Measurements from ENCODE around the gene FBXW8.

The FBXW8 gene

GRCh38 chr12:116950628-116951325 lies 40.0 kb downstream of the FBXW8 start:
- H3K27me3 Mint-ChIP-seq: no peaks in the 10 kb centered on the region
- H3K4me1 Mint-ChIP-seq (ENCODE audit: low read depth): peaks cover 2% of the 10 kb centered on the region
- H3K4me3 Mint-ChIP-seq: no peak overlapping the region
- H3K27ac Mint-ChIP-seq: no peak overlapping the region
- H3K36me3 Mint-ChIP-seq: peaks cover 23% of the 10 kb centered on the region
- no peaks in the 10 kb centered on the region for H3K9me3 Mint-ChIP-seq (ENCODE audit: low read depth)

- Mint-ChIP-seq H3K36me3 (peaks cover 5% of the 10 kb centered on the region), H3K27me3 (no peaks in the 10 kb centered on the region), H3K4me1 (ENCODE audit: low read depth) (peaks cover 4% of the 10 kb centered on the region), H3K27ac (no peak overlapping the region), H3K9me3 (ENCODE audit: low read depth) (no peaks in the 10 kb centered on the region), H3K4me3 (no peak overlapping the region)
These were observed 44.1 kb downstream of the FBXW8 start for GRCh38 chr12:116954710-116955381.

DNA sequence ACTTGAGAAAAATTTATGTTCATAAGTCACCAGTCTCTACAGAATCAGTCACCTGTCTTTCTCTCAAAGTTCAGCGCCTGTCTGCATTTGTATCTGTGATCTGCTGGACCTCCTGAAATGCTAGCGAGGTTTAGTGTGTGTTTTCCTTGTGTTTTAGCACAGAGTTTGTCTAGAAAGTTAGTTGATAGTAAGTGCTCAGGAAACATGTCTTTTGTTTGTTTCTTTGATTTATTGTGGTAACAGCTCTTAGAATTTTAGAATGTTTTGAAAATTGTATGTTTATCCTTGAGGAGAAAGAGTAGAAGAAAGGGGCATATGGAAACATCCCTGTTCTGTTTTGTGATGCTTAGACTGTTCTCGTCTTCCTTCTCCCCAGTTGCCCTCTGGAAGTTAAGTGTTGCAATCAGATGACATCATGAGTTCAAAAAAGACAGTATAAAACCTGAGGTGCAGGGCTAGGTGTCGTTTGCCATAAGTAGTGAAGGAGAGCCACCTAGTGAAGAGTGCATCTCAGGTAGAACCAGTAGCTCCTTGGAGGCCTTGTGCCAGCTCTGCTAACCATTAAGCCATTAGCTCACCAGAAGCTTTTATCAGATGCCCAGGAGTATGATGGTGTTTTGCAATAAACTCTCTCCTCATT lies 44.8 kb downstream of the FBXW8 start:
- peaks cover 3% of the 10 kb centered on the region for H3K36me3 Mint-ChIP-seq
- H3K4me3 Mint-ChIP-seq: no peak overlapping the region
- H3K27me3 Mint-ChIP-seq: no peaks in the 10 kb centered on the region
- H3K27ac Mint-ChIP-seq: no peak overlapping the region
- H3K4me1 Mint-ChIP-seq (ENCODE audit: low read depth): peaks cover 10% of the 10 kb centered on the region
- H3K9me3 Mint-ChIP-seq (ENCODE audit: low read depth): no peaks in the 10 kb centered on the region

DNA sequence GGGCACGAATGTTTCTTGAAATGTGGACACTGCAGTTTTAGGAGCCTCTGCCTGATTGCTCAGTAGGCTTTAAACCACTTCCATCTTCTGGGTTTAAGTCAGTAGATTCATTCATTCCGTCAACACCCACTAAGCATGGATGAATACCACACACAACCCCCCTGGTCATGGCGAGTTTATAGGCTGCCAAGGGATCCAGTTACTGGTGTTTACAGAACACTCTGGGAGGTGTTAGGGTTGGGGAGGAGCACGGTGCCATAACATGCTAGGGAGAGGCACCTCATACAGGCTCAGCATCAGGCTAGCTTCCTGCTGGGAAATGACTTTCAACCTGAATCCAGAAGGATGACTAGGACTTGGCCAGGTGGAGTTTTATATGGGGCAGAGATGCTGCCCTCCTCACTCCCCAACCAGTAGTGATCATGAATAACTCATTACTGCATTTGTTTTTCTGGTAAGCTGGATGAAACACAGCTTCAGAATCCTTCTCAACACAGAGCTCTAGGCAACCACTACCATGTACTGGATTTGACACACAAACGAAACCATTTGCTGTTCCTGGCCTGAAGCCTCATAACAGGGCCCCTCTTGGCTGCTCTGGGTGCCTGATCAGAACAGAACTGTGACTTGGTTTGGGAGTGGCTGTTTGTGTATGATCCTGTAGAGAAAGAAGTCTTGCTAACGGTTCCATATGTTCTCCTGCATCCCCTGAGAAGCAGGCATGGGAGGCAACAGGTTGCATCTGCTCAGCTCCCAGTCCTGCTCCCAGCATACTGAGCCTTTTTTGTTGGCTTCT lies 47.9 kb downstream of the FBXW8 start:
- H3K4me1 Mint-ChIP-seq (ENCODE audit: low read depth): peaks cover 20% of the 10 kb centered on the region
- H3K27ac Mint-ChIP-seq: no peak overlapping the region
- no peak overlapping the region for H3K4me3 Mint-ChIP-seq
- no peaks in the 10 kb centered on the region for H3K27me3 Mint-ChIP-seq
- no peaks in the 10 kb centered on the region for H3K9me3 Mint-ChIP-seq (ENCODE audit: low read depth)
- H3K36me3 Mint-ChIP-seq: no peaks in the 10 kb centered on the region

DNA sequence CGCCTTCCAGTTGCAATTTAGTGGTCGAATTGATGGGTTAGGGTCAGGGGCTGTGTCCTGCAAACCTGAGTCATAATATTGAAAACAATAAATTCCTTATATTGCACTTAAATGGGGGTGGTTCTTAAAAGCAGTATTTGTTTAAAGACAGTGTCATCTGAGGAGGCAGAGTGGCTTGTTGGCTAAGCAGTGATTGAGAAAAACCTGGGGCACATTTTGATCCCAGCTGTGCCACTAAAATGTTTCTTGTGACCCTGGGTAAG lies 48.4 kb downstream of the FBXW8 start:
- no peak overlapping the region for H3K27ac Mint-ChIP-seq

DNA sequence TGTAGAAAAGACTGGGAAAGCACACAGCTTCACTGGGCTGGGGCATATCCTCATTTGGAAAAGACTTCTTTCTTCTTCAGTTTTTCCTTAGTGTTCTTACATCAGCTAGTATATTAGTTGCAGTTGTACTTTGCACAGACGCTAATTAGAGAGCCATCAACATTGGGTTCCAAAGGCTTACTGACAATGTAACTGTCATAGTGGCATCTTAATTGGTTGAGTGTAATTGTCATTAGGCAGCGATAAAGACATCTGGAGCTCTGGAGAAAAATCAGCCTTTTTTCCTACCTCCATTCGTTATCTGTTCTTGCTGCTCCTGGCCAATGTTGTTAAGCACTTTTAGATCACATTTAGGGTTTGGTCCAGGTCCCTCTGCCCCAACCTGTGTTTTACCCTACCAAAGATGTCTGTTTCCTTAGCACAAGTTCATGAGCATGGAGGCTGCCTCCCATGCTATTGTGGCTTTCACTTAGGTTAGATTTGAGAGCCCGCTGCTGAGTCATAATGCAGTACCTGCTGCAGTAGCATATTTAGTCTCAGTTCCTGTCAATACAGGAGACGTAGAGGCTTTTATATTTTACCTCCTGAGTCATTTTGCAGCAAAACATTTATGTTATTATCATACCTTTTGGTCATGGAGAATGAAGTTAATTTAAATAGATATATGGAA lies 49.2 kb downstream of the FBXW8 start:
- Mint-ChIP-seq H3K36me3 (no peaks in the 10 kb centered on the region), H3K4me1 (ENCODE audit: low read depth) (peaks cover 20% of the 10 kb centered on the region), H3K9me3 (ENCODE audit: low read depth) (no peaks in the 10 kb centered on the region), H3K4me3 (no peak overlapping the region), H3K27me3 (no peaks in the 10 kb centered on the region), H3K27ac (peak overlapping the region; percentile 16)

More for the DNA sequence above, 48.4 kb downstream of the FBXW8 start:
- H3K27me3 Mint-ChIP-seq: no peaks in the 10 kb centered on the region
- no peaks in the 10 kb centered on the region for H3K9me3 Mint-ChIP-seq (ENCODE audit: low read depth)
- H3K36me3 Mint-ChIP-seq: no peaks in the 10 kb centered on the region
- no peak overlapping the region for H3K4me3 Mint-ChIP-seq
- peaks cover 20% of the 10 kb centered on the region for H3K4me1 Mint-ChIP-seq (ENCODE audit: low read depth)

DNA sequence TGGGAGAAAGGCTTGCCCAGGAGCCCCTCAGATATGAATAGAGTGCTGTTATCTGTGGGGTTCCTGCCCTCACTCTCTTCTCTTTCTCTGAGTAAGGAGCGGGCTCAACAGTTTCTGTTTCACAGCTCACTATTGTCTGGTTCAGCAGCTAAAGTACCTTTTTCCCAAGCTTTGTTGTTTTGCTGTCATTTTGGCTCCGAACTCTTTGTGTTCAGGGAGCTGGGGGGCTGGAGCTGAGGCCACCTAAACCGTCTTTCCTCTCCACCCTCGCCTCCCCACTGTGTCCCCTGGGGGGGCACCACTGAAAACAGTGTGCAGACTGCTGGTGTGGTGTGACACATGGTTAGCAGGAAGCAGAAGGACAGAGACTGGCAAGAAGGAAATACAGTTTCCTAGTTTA lies 51.4 kb downstream of the FBXW8 start:
- Mint-ChIP-seq H3K4me1 (ENCODE audit: low read depth) (peaks cover 18% of the 10 kb centered on the region), H3K27ac (no peak overlapping the region), H3K9me3 (ENCODE audit: low read depth) (no peaks in the 10 kb centered on the region), H3K4me3 (no peak overlapping the region), H3K27me3 (no peaks in the 10 kb centered on the region), H3K36me3 (peaks cover 5% of the 10 kb centered on the region)

- peaks cover 18% of the 10 kb centered on the region for H3K4me1 Mint-ChIP-seq (ENCODE audit: low read depth)
- H3K4me3 Mint-ChIP-seq: no peak overlapping the region
- H3K36me3 Mint-ChIP-seq: peaks cover 6% of the 10 kb centered on the region
- no peaks in the 10 kb centered on the region for H3K9me3 Mint-ChIP-seq (ENCODE audit: low read depth)
- no peaks in the 10 kb centered on the region for H3K27me3 Mint-ChIP-seq
- no peak overlapping the region for H3K27ac Mint-ChIP-seq
These were observed 52.1 kb downstream of the FBXW8 start for GRCh38 chr12:116962783-116963356.

- H3K27me3 Mint-ChIP-seq: no peaks in the 10 kb centered on the region
- H3K36me3 Mint-ChIP-seq: peaks cover 12% of the 10 kb centered on the region
- H3K27ac Mint-ChIP-seq: no peak overlapping the region
- H3K9me3 Mint-ChIP-seq (ENCODE audit: low read depth): no peaks in the 10 kb centered on the region
- H3K4me3 Mint-ChIP-seq: no peak overlapping the region
- H3K4me1 Mint-ChIP-seq (ENCODE audit: low read depth): peaks cover 16% of the 10 kb centered on the region
These were observed 53.6 kb downstream of the FBXW8 start for GRCh38 chr12:116964054-116965050.

- H3K27ac Mint-ChIP-seq: no peak overlapping the region
- H3K4me1 Mint-ChIP-seq (ENCODE audit: low read depth): no peaks in the 10 kb centered on the region
- no peaks in the 10 kb centered on the region for H3K27me3 Mint-ChIP-seq
- H3K9me3 Mint-ChIP-seq (ENCODE audit: low read depth): no peaks in the 10 kb centered on the region
- H3K36me3 Mint-ChIP-seq: peaks cover 14% of the 10 kb centered on the region
- no peak overlapping the region for H3K4me3 Mint-ChIP-seq
These were observed 58.2 kb downstream of the FBXW8 start for GRCh38 chr12:116968986-116969385.

- H3K27me3 Mint-ChIP-seq: no peaks in the 10 kb centered on the region
- no peaks in the 10 kb centered on the region for H3K9me3 Mint-ChIP-seq (ENCODE audit: low read depth)
- no peak overlapping the region for H3K4me3 Mint-ChIP-seq
- H3K27ac Mint-ChIP-seq: no peak overlapping the region
- no peaks in the 10 kb centered on the region for H3K4me1 Mint-ChIP-seq (ENCODE audit: low read depth)
- peaks cover 17% of the 10 kb centered on the region for H3K36me3 Mint-ChIP-seq
These were observed 59.1 kb downstream of the FBXW8 start for GRCh38 chr12:116969615-116970585.

GRCh38 chr12:116971222-116971621 lies 60.5 kb downstream of the FBXW8 start:
- peaks cover 13% of the 10 kb centered on the region for H3K36me3 Mint-ChIP-seq
- no peaks in the 10 kb centered on the region for H3K27me3 Mint-ChIP-seq
- no peaks in the 10 kb centered on the region for H3K4me1 Mint-ChIP-seq (ENCODE audit: low read depth)
- H3K9me3 Mint-ChIP-seq (ENCODE audit: low read depth): no peaks in the 10 kb centered on the region
- H3K27ac Mint-ChIP-seq: no peak overlapping the region
- H3K4me3 Mint-ChIP-seq: no peak overlapping the region
